A673 (cell line): Measurements from ENCODE around the gene NAA35.

Experiments used
- EZH2 ChIP-seq: fragments of 200-600 bp; sonication (generic); IDR thresholded peaks from 2 replicates; pipeline ENCODE4 v1.6.1; 2017; ENCODE audit warnings: borderline replicate concordance, low read depth, mild to moderate bottlenecking, mixed read lengths, antibody characterized with exemption, low read length; ENCODE audit not compliant: poor library complexity, severe bottlenecking
- TF ChIP-seq, protein P1 (sequence below): fragments of 300-800, 200-600 bp; sonication (generic); conservative IDR thresholded peaks from 2 replicates; pipeline ENCODE4 v1.5.1; 2017; ENCODE audit warnings: low read depth, mild to moderate bottlenecking, antibody characterized with exemption, low read length, moderate library complexity, mixed read lengths

DNA sequence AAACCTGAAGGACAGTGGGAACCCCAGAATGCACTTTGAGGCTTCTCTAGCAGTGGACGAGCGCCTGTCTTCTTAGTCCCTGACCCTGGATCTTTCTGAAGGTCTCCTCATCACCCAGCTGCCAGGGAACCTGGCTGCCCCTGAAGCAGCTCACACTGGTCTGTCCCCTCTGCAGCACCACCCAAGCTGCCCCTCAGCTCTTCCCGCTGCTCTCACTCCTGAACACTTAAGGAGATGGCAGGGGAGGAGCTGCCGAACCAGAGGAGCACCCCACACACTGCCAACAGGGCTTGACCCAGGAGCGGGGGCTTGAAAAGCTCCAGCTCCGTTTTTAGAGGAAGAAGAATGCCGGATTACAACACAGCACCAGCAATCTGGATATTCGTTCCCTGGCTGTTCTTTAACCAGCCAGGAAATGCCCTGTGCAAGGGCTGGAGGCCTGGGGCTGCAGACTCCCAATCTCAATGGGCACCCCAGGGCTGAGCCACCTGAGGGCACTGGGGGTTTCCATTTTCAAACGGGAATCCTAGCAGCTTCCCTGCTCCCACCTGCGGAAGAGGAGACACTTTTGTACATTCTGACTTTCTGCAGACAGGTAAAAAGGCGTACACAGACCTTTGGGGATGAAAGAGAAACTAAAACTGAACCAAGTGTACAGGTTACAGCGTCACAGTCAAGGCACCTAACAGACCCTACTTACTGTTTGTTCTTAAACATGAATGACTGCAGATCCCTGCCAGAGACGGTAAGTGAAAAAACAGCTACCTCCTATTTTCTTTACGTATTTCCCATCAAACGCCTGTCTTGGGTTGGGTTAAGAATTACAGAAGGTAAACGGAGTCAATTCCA is 122.1 kb downstream of the NAA35 start:
- TF ChIP-seq, protein P1, sequence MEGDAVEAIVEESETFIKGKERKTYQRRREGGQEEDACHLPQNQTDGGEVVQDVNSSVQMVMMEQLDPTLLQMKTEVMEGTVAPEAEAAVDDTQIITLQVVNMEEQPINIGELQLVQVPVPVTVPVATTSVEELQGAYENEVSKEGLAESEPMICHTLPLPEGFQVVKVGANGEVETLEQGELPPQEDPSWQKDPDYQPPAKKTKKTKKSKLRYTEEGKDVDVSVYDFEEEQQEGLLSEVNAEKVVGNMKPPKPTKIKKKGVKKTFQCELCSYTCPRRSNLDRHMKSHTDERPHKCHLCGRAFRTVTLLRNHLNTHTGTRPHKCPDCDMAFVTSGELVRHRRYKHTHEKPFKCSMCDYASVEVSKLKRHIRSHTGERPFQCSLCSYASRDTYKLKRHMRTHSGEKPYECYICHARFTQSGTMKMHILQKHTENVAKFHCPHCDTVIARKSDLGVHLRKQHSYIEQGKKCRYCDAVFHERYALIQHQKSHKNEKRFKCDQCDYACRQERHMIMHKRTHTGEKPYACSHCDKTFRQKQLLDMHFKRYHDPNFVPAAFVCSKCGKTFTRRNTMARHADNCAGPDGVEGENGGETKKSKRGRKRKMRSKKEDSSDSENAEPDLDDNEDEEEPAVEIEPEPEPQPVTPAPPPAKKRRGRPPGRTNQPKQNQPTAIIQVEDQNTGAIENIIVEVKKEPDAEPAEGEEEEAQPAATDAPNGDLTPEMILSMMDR, result no peak
- no peak for TF ChIP-seq EZH2
